Neural crest cell (in vitro differentiated cells): ENCODE data around the gene WSCD2. TPM values are rescaled to one million over a fixed set of nuclear protein-coding genes. Genes with fewer than 3 reads are reported as not detected.

Source experiments
- DNase-seq: peaks from one replicate; pipeline ENCODE4 v3.0.0; 2021; ENCODE audit warnings: low read depth, mixed read lengths, low spot score
- H3K27ac Mint-ChIP-seq: one replicate; pipeline ENCODE4 v1.8.0; 2021; ENCODE audit warnings: mild to moderate bottlenecking, mixed read lengths; ENCODE audit not compliant: unreplicated experiment
- H3K27me3 Mint-ChIP-seq: 2 replicates; pipeline ENCODE4 v1.8.0; 2021; ENCODE audit warnings: low read depth, mild to moderate bottlenecking, mixed read lengths
- H3K36me3 Mint-ChIP-seq: 2 replicates; pipeline ENCODE4 v1.8.0; 2021; ENCODE audit warnings: low read depth, mild to moderate bottlenecking, mixed read lengths
- H3K4me1 Mint-ChIP-seq: 2 replicates; pipeline ENCODE4 v1.8.0; 2021; ENCODE audit warnings: mixed read lengths
- H3K4me3 Mint-ChIP-seq: one replicate; pipeline ENCODE4 v1.8.0; 2021; ENCODE audit warnings: mild to moderate bottlenecking, mixed read lengths
- H3K9me3 Mint-ChIP-seq: 2 replicates; pipeline ENCODE4 v1.8.0; 2021; ENCODE audit warnings: mixed read lengths
- total RNA-seq: library from RNA; stranded (reverse); gene quantifications from 2 replicates; pipeline ENCODE4 v1.2.1, GENCODE V29; 2021
- TF ChIP-seq, protein P1 (sequence below): fragments of 200-600 bp; sonication (generic); conservative IDR thresholded peaks from 2 replicates; pipeline ENCODE4 v1.5.0; 2021; ENCODE audit warnings: antibody characterized with exemption, mild to moderate bottlenecking

Gene WSCD2
- total RNA-seq, 1 donor from 2014 or later = 1.4 TPM

DNA sequence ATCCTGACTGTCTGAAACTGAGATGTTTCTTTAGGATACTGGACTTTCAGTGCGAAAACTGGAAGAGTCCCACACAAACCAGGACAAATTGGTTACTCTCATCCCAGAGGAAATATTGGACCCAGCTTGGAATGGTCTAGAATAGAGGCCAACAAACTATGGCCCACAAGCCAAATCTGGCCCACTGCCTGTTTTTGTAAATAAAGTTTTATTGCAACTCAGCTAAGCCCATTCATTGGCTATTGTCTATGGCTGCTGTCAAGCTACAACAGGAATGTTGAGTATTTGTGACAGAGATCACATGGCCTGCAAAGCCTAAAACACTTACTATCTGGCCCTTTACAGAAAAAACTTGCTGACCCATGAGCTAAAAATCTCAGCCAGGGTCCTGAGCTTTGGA, 6.5 kb downstream of the WSCD2 start:
- H3K27ac Mint-ChIP-seq = no peak overlapping the region
- no peak for DNase-seq
- no peaks in the 10 kb centered on the region for H3K4me1 Mint-ChIP-seq
- no peak overlapping the region for H3K4me3 Mint-ChIP-seq
- peaks cover 52% of the 10 kb centered on the region for H3K27me3 Mint-ChIP-seq
- H3K36me3 Mint-ChIP-seq = no peaks in the 10 kb centered on the region
- H3K9me3 Mint-ChIP-seq = no peaks in the 10 kb centered on the region
- TF ChIP-seq, protein P1, sequence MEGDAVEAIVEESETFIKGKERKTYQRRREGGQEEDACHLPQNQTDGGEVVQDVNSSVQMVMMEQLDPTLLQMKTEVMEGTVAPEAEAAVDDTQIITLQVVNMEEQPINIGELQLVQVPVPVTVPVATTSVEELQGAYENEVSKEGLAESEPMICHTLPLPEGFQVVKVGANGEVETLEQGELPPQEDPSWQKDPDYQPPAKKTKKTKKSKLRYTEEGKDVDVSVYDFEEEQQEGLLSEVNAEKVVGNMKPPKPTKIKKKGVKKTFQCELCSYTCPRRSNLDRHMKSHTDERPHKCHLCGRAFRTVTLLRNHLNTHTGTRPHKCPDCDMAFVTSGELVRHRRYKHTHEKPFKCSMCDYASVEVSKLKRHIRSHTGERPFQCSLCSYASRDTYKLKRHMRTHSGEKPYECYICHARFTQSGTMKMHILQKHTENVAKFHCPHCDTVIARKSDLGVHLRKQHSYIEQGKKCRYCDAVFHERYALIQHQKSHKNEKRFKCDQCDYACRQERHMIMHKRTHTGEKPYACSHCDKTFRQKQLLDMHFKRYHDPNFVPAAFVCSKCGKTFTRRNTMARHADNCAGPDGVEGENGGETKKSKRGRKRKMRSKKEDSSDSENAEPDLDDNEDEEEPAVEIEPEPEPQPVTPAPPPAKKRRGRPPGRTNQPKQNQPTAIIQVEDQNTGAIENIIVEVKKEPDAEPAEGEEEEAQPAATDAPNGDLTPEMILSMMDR = no peak

DNA sequence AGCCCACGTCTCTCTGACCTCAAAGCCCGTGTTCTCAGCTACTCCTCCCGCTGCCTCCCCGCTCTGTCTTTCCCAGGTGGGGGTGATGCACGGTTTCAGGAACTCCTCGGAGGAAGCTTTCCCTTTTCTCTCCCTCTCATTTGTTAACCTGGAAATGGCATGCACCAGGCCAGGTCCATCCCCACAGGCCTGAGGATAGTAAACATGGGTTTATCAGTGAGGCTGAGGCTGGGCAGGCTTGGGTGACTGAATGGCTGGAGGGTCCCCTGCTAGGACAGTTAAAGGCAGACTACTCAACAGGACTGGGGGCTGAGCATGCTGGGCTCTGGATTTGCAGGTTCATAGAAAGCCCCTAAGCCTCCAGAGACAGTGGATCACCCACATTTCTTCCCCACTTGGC, 7.6 kb downstream of the WSCD2 start:
- Mint-ChIP-seq H3K36me3 (no peaks in the 10 kb centered on the region), H3K4me1 (peaks cover 4% of the 10 kb centered on the region), H3K27ac (no peak overlapping the region), H3K27me3 (peaks cover 43% of the 10 kb centered on the region), H3K4me3 (no peak overlapping the region), H3K9me3 (no peaks in the 10 kb centered on the region)
- TF ChIP-seq, protein P1 = no peak
- no peak for DNase-seq

DNA sequence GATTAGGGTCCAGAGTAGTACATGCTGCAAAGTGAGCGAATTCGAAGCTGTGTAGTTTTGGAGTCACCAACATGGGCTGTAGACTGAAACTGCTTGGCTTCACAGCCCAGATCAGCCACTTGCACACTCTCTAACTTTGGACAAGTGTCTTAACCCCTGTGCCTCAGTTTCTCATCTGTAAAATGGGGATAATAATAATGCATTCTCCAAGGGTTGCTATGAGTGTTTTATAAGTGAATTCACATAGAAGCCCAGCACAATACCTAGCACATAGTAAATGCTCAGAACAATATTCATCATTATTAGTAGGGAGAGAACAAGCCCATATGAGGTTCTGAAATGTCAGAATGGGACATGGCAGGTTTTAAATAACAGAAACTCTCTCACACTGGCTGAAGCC, 10.4 kb downstream of the WSCD2 start:
- Mint-ChIP-seq H3K4me1 (peaks cover 5% of the 10 kb centered on the region), H3K9me3 (no peaks in the 10 kb centered on the region), H3K27me3 (peaks cover 16% of the 10 kb centered on the region), H3K36me3 (no peaks in the 10 kb centered on the region), H3K4me3 (no peak overlapping the region), H3K27ac (no peak overlapping the region)
- DNase-seq = no peak
- TF ChIP-seq, protein P1 = no peak

DNA sequence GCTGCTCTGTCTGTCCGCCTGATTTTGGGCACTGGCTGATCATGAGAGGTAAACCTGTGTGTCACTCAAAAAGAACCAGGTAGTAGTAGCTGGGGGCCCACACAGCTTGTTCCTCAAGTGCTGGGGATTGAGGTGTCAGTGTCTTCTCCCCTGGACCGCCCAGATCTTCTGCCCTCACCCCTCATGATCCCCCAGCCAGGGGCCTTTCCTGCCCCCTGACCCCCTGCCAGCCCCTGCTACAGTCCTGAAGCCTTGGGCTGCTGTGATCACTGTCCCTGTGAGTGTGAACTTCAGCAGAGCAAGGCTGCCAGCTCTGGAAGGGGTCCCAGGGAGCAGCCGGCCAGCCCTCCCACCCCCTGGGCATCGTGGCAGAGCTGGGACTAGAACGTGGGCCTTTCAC, 11.4 kb downstream of the WSCD2 start:
- Mint-ChIP-seq H3K4me3 (no peak overlapping the region), H3K27ac (no peak overlapping the region), H3K9me3 (no peaks in the 10 kb centered on the region), H3K4me1 (peaks cover 5% of the 10 kb centered on the region), H3K36me3 (no peaks in the 10 kb centered on the region), H3K27me3 (peaks cover 10% of the 10 kb centered on the region)
- TF ChIP-seq, protein P1 = no peak
- no peak for DNase-seq

DNA sequence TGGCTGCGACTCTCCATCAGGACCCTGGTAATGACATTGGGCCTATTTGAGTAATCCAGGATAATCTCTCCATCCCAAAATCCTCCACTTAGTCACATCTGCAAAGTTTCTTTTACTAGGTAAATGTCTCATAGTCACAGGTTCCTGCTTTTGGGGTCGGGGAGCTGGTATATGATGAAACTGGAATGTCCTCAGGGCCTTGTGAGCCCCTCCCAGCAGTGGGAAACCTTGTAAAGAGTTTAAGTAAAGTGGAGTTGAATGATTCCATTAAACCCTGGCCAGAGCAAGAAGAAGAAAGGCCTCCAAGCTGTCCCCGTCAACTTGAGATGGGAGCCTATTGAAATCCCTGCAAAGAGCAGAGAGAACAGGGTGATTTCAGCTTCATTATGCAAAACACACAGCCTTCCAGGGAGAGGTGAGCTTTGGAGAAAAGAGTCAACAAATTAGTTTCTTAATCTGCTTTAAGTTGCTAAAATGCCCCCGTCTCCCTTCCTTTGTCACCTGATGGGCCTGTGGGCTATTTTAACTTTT, 12.6 kb downstream of the WSCD2 start:
- TF ChIP-seq, protein P1 = no peak
- Mint-ChIP-seq H3K4me3 (no peak overlapping the region), H3K27me3 (peaks cover 8% of the 10 kb centered on the region), H3K36me3 (no peaks in the 10 kb centered on the region), H3K4me1 (peaks cover 5% of the 10 kb centered on the region), H3K27ac (no peak overlapping the region), H3K9me3 (no peaks in the 10 kb centered on the region)
- DNase-seq = no peak
